Caco-2 (cell line): ENCODE results near the gene LRBA. TPM values are rescaled to one million over a fixed set of nuclear protein-coding genes. Genes with fewer than 3 reads are reported as not detected.

ENCODE experiments used
- BruUV-seq: library from RNA; stranded (reverse); fragments of 400-500 nt; replicated peaks from 2 replicates; lab custom pipeline; 2021; lab: Mats Ljungman, UMichigan
- CTCF ChIA-PET: fragments of 300-600 bp; sonication (Branson Sonifier 250); formaldehyde crosslinking; loops from one replicate; lab custom pipeline; 2022; ENCODE audit warnings: antibody characterized with exemption; lab: Charles Lee
- POLR2A ChIA-PET: fragments of 300-600 bp; sonication (Branson Sonifier 250); formaldehyde crosslinking; loops from one replicate; lab custom pipeline; 2022; ENCODE audit warnings: antibody characterized with exemption; lab: Charles Lee
- DNase-seq, 2 experiments: peaks; one replicate each; pipeline versions ENCODE4 v3.0.0 to v3.0.0-alpha.2; 2020 to 2022
- H3K27me3 ChIP-seq: replicated peaks from 2 replicates; pipeline ENCODE4 v1.6.0; 2011; ENCODE audit warnings: low read length; ENCODE audit not compliant: control insufficient read depth, insufficient read depth
- H3K36me3 ChIP-seq: 2 replicates; pipeline ENCODE4 v1.5.1; 2011; ENCODE audit warnings: low read length; ENCODE audit not compliant: control insufficient read depth, insufficient read depth
- H3K4me1 ChIP-seq: fragments of 250-450 bp; sonication (Bioruptor Pico); 2 replicates; pipeline ENCODE4 v1.5.1; 2020; ENCODE audit warnings: mild to moderate bottlenecking
- H3K4me3 ChIP-seq: 2 replicates; pipeline ENCODE4 v1.5.1; 2011; ENCODE audit warnings: low read depth, mild to moderate bottlenecking, control low read depth, low read length
- H3K9me3 ChIP-seq: fragments of 250-450 bp; sonication (Bioruptor Pico); 2 replicates; pipeline ENCODE4 v1.5.1; 2020; ENCODE audit warnings: mild to moderate bottlenecking, moderate library complexity
- H3K27ac Mint-ChIP-seq: one replicate; pipeline ENCODE4 v1.8.0; 2022; ENCODE audit warnings: mixed read lengths; ENCODE audit not compliant: unreplicated experiment
- H3K27me3 Mint-ChIP-seq: one replicate; pipeline ENCODE4 v1.8.0; 2022; ENCODE audit warnings: mixed read lengths; ENCODE audit not compliant: insufficient read depth, unreplicated experiment
- H3K36me3 Mint-ChIP-seq: one replicate; pipeline ENCODE4 v1.8.0; 2022; ENCODE audit warnings: mild to moderate bottlenecking, mixed read lengths; ENCODE audit not compliant: insufficient read depth, unreplicated experiment
- H3K4me1 Mint-ChIP-seq: one replicate; pipeline ENCODE4 v1.8.0; 2022; ENCODE audit warnings: low read depth, mixed read lengths; ENCODE audit not compliant: unreplicated experiment
- H3K4me3 Mint-ChIP-seq: one replicate; pipeline ENCODE4 v1.8.0; 2022; ENCODE audit warnings: mild to moderate bottlenecking, moderate library complexity, mixed read lengths; ENCODE audit not compliant: unreplicated experiment
- H3K9me3 Mint-ChIP-seq: one replicate; pipeline ENCODE4 v1.8.0; 2022; ENCODE audit warnings: mixed read lengths; ENCODE audit not compliant: unreplicated experiment
- CTCF ChIP-seq, 2 experiments: fragments of 200-600 bp in 1 of 2; IDR thresholded peaks; 1 replicate in 1 of 2; 2 replicates in 1 of 2; pipeline versions ENCODE4 v1.5.1 to v1.8.0; 2011 to 2022; ENCODE audit warnings: antibody characterized with exemption in 1 of 2, control low read depth in 1 of 2, inconsistent platforms in 1 of 2, low read depth in 1 of 2, low read length in 1 of 2, mild to moderate bottlenecking in 1 of 2, moderate library complexity in 1 of 2; ENCODE audit not compliant: insufficient read depth in 1 of 2, severe bottlenecking in 1 of 2, unreplicated experiment in 1 of 2
- intact Hi-C: fragments of 100-400 bp; cut with micrococcal nuclease; formaldehyde crosslinking; loops from one replicate; pipeline ENCODE4 v1.10.0; 2022; ENCODE audit not compliant: unreplicated experiment
- total RNA-seq: library from RNA; stranded (reverse); gene quantifications from 2 replicates; pipeline ENCODE4 v1.2.3, GENCODE V29; 2022

Gene LRBA
- total RNA-seq, 1 experiment from 2014 or later, result 53.2 TPM

GRCh38 chr4:150217192-150217591 lies 797.9 kb downstream of the LRBA start:
- DNase-seq, result no peak
- Histone ChIP-seq H3K9me3 (no peaks in the 10 kb centered on the region), H3K4me1 (peaks cover 16% of the 10 kb centered on the region), H3K4me3 (no peak overlapping the region), H3K36me3 (no peaks in the 10 kb centered on the region), H3K27me3 (no peaks in the 10 kb centered on the region)
- peak in 1 of 2 experiments; percentile 2 for TF ChIP-seq CTCF (IDR thresholded peaks at IDR 0.05; ENCODE audit: insufficient read depth in 1 of 2, low read depth in 1 of 2, low read length in 1 of 2, severe bottlenecking in 1 of 2, unreplicated experiment in 1 of 2)
- Mint-ChIP-seq H3K36me3 (peaks cover 6% of the 10 kb centered on the region), H3K4me3 (no peak overlapping the region), H3K27me3 (no peaks in the 10 kb centered on the region), H3K27ac (no peak overlapping the region), H3K4me1 (no peaks in the 10 kb centered on the region), H3K9me3 (no peaks in the 10 kb centered on the region)
- BruUV-seq, result no TSS peak
- POLR2A ChIA-PET, result no interaction called here
- CTCF ChIA-PET, result interaction anchor here (0.7 kb wide), 1 partner anchor 28 kb away, joined by 3 read pairs; no protein-coding TSS in a partner anchor
- intact Hi-C loops, result no loop called here

DNA sequence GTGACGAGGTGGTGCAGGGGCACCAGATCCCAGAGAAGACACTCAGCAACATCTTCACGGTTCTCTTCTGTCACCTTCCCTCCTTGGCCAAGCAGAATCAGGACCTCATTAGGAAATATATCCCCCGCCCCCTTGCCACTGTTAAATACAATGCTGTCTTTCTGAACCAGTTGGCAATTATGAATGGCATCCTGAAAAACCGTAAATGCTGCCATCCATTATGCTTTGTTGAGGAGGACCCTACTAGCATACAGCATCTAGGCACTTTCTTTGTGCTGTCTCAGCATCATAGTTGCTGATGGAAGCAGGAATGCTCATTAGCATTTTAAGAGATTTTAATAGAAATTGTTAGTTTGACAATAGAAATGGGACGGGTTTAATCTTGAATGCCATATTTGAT lies 798.4 kb downstream of the LRBA start:
- Mint-ChIP-seq H3K9me3 (no peaks in the 10 kb centered on the region), H3K27ac (no peak overlapping the region), H3K27me3 (no peaks in the 10 kb centered on the region), H3K4me1 (no peaks in the 10 kb centered on the region), H3K36me3 (peaks cover 6% of the 10 kb centered on the region), H3K4me3 (no peak overlapping the region)
- POLR2A ChIA-PET, result no interaction called here
- Histone ChIP-seq H3K4me1 (peaks cover 16% of the 10 kb centered on the region), H3K4me3 (no peak overlapping the region), H3K9me3 (no peaks in the 10 kb centered on the region), H3K27me3 (no peaks in the 10 kb centered on the region), H3K36me3 (no peaks in the 10 kb centered on the region)
- no TSS peak for BruUV-seq
- CTCF ChIA-PET, result no interaction called here
- intact Hi-C loops, result no loop called here
- no peak for DNase-seq
- no peak for TF ChIP-seq CTCF (IDR thresholded peaks at IDR 0.05; ENCODE audit: insufficient read depth in 1 of 2, low read depth in 1 of 2, low read length in 1 of 2, severe bottlenecking in 1 of 2, unreplicated experiment in 1 of 2)

- Histone ChIP-seq H3K36me3 (no peaks in the 10 kb centered on the region), H3K4me1 (peaks cover 16% of the 10 kb centered on the region), H3K4me3 (no peak overlapping the region), H3K9me3 (no peaks in the 10 kb centered on the region), H3K27me3 (no peaks in the 10 kb centered on the region)
- Mint-ChIP-seq H3K27ac (peak overlapping the region; percentile 30), H3K36me3 (peaks cover 10% of the 10 kb centered on the region), H3K4me1 (no peaks in the 10 kb centered on the region), H3K4me3 (no peak overlapping the region), H3K9me3 (no peaks in the 10 kb centered on the region), H3K27me3 (no peaks in the 10 kb centered on the region)
- CTCF ChIA-PET, result no interaction called here
- no peak for TF ChIP-seq CTCF (IDR thresholded peaks at IDR 0.05; ENCODE audit: insufficient read depth in 1 of 2, low read depth in 1 of 2, low read length in 1 of 2, severe bottlenecking in 1 of 2, unreplicated experiment in 1 of 2)
- intact Hi-C loops, result no loop called here
- peak; percentile 66 to 69 for DNase-seq
- POLR2A ChIA-PET, result no interaction called here
- BruUV-seq, result no TSS peak
These were observed 799.5 kb downstream of the LRBA start for GRCh38 chr4:150215601-150216000.

Other genes starting within 250 kb of the LRBA start
- 1,868 and 1,919 TPM in 2 replicates for gene RPS3A, start 84.3 kb upstream of the LRBA start, total RNA-seq